Testis (tissue), 2 donors: ENCODE data around the gene MRPS5.

Source experiments
- CTCF ChIP-seq, 3 experiments: fragments of 450-650 bp in 2 of 3; fragments of 200-600 bp in 1 of 3; sonication (generic) in 1 of 3; IDR thresholded peaks; one replicate each; pipeline ENCODE4 v1.5.1; 2016 to 2019; ENCODE audit warnings: antibody characterized with exemption in 3 of 3, mild to moderate bottlenecking in 2 of 3, moderate library complexity in 1 of 3
- POLR2A ChIP-seq: fragments of 450-650 bp; IDR thresholded peaks from one replicate; pipeline ENCODE4 v1.6.1; 2017; ENCODE audit warnings: antibody characterized with exemption, mild to moderate bottlenecking, moderate library complexity

GRCh38 chr2:95121407-95122196 is at the start of gene MRPS5:
- peak; percentile 19 for TF ChIP-seq POLR2A
- no peak for TF ChIP-seq CTCF (IDR thresholded peaks at IDR 0.05)
